T-helper 2 cell (primary cell): ENCODE measurements around the gene ZC3H7A.

Experiments used
- DNase-seq, 5 experiments: peaks; one replicate each; pipeline versions ENCODE4 v3.0.0 to v3.0.0-alpha.2; 2012 to 2022

ZC3H7A gene

DNA sequence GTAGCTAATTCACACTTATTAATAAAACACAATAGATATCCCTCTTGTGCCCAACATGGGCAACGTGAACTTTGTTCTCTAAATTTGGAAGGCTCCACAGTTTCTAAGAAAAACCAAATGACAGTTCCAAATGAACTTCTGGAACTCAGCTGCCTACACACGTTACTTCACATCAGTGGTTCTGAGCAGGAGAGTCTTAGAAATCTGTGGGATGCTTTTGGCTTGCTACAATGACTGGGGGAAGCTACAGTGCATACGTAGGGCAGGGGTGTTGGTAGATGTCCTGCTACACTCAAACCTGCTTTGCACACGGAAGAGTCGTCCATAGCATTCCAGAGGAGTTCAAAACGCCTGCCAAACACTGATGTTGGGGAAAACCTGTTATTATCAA is 62.4 kb downstream of the ZC3H7A start:
- DNase-seq: no peak

DNA sequence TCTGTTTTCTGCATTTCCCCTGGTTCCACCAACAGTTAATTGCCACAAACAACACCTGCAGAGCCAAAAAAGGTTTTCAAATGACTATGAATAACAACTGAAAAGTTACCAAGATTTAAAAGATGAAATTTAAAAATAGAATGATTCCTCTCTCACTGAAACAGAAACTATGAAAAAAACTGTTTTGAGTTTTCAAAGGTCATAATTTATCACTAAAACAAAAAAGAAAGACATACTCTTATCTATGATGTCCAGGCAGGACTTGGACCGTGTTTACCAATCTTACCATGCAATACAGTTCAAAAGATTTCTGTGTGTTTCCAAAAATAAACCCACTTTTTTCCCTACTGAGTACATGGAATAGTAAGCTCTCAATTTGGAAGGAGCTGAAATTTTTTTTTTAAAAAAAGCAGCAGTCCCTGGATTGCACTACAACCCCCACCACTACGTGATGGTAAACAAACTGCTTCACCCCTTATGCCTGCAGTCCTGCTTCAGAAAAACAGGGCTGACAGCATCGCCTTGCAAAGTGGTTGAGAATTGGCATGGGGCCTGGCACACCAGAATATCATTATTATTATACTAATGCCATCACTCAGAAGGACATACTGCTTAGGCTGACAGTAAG is 62.9 kb downstream of the ZC3H7A start:
- peak in 1 of 5 experiments; percentile 65 for DNase-seq

- no peak for DNase-seq
Measured at GRCh38 chr16:11731222-11731621, 65.8 kb downstream of the ZC3H7A start.

- DNase-seq: peak in 1 of 5 experiments; percentile 53
Measured at GRCh38 chr16:11729787-11730186, 67.3 kb downstream of the ZC3H7A start.

GRCh38 chr16:11727796-11728543 is 69.1 kb downstream of the ZC3H7A start:
- DNase-seq: peak in 1 of 5 experiments; percentile 87

GRCh38 chr16:11726008-11726407 is 71.0 kb downstream of the ZC3H7A start:
- no peak for DNase-seq

GRCh38 chr16:11725457-11725856 is 71.6 kb downstream of the ZC3H7A start:
- DNase-seq: no peak

DNA sequence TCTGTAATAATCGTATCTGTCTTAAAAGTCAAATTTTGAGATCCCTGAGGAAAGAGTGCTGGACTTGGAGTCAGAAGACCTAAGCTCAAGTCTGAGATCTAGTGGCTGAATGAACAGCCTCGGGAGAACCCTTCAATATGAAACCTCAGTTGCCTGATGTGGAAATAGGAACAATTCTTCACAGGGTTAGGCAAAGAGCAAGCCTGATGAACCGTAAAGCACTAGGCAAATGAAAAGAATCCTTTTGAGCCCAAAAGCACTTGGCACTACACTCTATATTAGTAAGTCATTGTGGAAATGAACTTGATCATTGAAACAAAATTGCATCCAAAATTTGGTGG is 74.6 kb downstream of the ZC3H7A start:
- DNase-seq: no peak

GRCh38 chr16:11721781-11722467 is 75.1 kb downstream of the ZC3H7A start:
- DNase-seq: no peak

- DNase-seq: no peak
Measured at GRCh38 chr16:11719762-11720161, 77.3 kb downstream of the ZC3H7A start.

- no peak for DNase-seq
Measured at GRCh38 chr16:11719171-11719570, 77.9 kb downstream of the ZC3H7A start.

DNA sequence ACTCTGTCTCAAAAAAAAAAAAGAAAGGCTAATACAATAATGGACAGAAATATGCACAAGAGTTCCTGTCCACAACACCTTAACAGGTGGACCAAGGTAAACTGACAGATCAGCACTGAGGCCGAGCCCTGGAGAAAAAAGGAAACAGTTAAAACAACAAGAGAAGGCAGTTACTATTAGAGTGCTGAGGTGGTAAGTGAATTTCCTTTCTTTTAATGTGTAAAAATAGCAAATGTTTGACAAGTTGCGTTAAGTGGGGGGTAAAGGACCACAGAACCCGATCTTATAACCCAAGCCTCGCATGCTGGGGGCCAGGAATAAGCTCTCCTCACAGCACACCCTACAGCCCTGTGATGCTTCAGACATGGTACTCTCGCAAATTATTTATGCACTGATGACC is 79.2 kb downstream of the ZC3H7A start:
- no peak for DNase-seq

DNA sequence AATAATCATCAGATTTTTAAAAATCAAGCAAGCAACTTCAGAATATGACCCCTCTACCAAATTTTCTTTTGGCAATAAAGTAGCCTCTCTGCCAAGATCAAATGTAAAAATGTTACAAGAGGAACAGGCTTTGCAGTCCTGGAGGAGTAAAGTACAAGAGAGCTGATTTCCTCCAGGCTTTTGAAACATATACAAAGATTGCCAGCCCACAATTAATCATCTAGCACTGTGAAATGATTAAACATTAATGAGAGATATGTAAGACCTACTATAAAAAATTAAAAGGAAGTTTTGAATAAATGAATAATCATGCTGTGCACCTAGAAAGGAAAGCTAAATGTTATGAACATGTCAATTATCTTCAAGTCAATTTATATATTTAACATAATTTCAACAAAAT is 80.7 kb downstream of the ZC3H7A start:
- DNase-seq: no peak

DNA sequence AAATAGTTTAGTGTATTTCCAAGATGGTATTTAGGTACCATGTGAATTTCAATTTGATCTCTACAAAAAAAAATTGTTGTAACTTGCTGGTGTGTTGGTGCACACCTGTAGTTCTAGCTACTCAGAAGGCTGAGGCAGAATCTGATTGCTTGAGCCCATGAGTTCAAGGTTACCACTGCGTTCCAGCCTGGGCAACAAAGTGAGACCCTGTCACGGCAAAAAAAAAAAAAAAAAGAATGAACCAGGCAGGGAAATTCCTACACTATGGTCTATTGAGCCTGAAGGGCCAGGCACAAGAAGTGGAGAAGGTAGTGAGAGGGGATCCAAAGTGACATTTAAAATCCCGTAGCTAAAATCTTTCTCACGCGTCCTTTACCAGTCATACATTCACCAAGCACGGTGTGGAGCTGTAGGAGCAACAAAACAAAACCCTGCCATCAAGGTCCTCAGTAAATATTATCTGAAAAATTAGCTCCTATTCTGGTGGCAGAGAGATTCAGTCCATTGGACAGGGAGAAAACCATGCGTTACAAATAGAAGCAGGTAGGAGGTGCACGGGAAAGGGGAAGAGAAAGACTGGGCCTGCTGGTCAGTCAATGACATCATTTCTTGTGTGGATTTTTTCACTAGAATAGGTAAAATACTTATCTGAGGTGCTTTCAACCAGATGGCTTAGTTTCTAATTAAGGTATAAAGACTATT is 81.7 kb downstream of the ZC3H7A start:
- no peak for DNase-seq

DNA sequence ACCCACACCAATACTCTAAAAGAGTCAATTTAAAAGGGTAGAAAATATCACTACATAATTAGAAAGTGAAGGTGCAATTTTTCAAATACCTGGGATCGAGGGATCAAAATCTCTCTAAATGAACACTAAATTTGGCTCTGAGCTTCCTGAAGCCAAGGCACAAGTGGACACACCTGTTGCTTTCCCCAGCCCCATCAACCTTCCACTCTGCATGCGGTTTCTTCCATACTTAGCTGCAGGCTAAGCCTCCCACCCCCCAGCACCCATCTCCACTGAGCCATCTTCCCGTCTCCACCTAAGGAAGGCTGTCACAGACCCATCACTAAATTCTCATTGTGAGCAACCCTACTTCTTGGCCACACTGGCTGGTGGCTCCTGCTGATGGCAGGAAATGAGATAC is 84.9 kb downstream of the ZC3H7A start:
- no peak for DNase-seq

DNA sequence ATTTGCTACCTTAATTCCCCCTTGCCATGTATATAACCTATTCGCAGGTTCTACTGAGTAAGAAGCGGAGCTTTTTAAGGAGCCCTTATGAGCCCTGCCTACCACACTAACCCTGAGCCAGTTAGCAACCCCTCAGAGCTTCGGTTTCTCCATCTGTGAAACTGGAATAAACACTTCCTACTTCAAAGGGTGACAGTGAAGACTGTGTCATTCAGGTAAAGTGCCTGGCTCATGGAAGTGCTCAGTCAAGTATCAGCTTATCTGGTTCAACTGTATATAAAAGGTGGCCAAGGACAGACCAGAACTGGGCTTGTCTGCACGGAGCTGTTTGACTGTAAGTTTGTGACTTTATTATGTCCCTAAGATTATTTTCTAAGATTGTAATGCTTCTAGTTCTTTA is 85.4 kb downstream of the ZC3H7A start:
- DNase-seq: no peak

- DNase-seq: no peak
Measured at GRCh38 chr16:11708421-11708820, 88.6 kb downstream of the ZC3H7A start.

DNA sequence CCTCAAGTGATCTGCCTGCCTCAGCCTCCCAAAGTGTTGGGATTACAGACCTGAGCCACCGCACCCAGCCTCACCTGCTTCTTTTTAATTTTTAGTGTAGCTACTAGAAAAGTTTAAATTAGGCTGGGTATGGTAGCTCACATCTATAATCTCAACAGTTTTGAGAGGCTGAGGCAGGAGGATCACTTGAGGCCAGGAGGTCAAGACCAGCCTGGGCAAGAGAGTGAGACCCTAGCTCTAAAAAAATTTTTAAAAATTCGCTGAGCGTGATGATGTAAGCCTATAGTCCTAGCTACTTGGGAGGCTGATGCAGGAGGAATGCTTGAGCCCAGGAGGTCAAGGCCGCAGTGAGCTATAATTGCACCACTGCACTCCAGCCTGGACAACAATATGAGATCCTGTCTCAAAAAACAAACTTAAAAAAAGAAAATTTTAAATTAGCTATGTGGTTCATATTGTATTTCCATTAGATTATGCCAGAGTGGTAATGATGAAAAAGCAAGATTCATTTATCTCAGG is 89.3 kb downstream of the ZC3H7A start:
- no peak for DNase-seq

DNA sequence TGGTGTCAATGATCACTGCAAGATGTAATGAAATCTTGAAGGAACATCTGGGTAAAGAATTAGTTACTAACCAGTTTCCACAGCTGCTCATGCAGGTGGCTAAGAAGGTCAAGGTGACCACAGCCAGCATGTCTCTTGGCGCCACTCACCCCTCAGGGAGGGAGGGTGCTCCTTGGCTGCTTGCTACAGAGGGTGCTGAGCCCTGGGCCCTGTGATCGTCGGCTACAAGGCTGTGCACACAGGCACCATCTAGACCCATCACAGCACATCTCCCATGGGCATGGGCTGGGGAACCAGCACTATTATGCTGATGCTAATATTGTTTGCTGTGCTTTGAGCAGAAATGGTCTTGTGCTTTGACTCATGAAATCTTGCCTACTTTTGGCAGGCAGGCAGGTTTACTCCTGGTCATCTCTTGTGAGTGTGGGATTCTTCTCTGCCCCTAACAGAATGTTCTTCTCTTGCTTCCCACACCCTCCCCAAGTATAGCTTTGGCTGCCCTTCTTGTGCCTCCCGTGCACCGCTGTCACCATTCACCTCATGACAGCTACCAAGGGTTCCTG is 90.8 kb downstream of the ZC3H7A start:
- no peak for DNase-seq

GRCh38 chr16:11705311-11706025 is 91.6 kb downstream of the ZC3H7A start:
- no peak for DNase-seq
